ENCODE data around the gene PPP1R9A.

DNA sequence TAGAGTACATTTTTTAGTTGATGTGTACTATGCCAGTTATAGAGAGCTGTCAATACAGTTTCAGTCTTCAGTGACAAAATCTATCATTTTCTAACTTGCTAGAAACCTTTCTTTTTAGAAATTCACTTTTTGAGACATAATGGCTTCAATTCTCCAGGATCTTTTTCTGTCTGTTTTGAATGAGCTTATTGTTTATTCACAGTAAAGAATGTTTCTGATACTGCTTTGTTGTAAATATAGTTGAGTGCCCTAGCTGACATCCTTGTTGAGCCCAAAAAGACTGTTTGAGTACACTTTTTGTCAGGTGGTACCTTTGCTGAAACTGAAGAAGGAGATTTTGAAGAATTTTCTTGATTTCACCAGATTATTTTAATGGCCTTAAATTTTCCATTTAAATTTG is 139.9 kb downstream of the PPP1R9A start:
- TF ChIP-seq CTCF (IDR thresholded peaks at IDR 0.05), result no peak
- no peak for TF ChIP-seq POLR2A (IDR thresholded peaks at IDR 0.05)

All from Peyer's patch (tissue), 4 donors.